K562 (cell line): Measurements from ENCODE around the gene LZTS3. TPM values are rescaled to one million over a fixed set of nuclear protein-coding genes. Genes with fewer than 3 reads are reported as not detected.

ENCODE experiments used
- ATAC-seq: fragments of 200-7000 bp; cut with Tn5 transposase; 3 replicates; pipeline ENCODE4 v1.9.1; 2020; ENCODE audit warnings: moderate library complexity
- BruUV-seq: library from RNA; stranded (reverse); fragments of 400-500 nt; replicated peaks from 2 replicates; lab custom pipeline; 2021; lab: Mats Ljungman, UMichigan
- CTCF ChIA-PET: fragments of 300-600 bp; formaldehyde crosslinking; extraction: SDS; loops from one replicate; lab custom pipeline; 2021; ENCODE audit warnings: low intra/inter-chr PET ratio; lab: Yijun Ruan, JAX
- POLR2A ChIA-PET: fragments of 300-600, 350-650 bp; sonication (Branson Sonifier 250); formaldehyde crosslinking; extraction: SDS; loops from one replicate; lab custom pipeline; 2021; ENCODE audit warnings: antibody characterized with exemption, inconsistent platforms; lab: Yijun Ruan, JAX
- DNase-seq, 4 experiments: peaks; one replicate each; pipeline versions ENCODE4 v3.0.0 to v3.0.0-alpha.2; 2011 to 2018; ENCODE audit warnings: low spot score in 3 of 4, mixed read lengths in 3 of 4; ENCODE audit errors: extremely low read depth in 1 of 4
- FAIRE-seq: peaks from 2 replicates; lab custom pipeline; 2011; peaks lifted over from hg19 to GRCh38; lab: Jason Lieb, UNC
- H2AFZ ChIP-seq: 2 replicates; pipeline ENCODE4 v1.6.0; 2011; ENCODE audit warnings: low read depth, low read length, control low read depth, inconsistent platforms
- H3K27ac ChIP-seq: fragments of 200-600 bp; 3 replicates; pipeline ENCODE4 v1.8.0; 2011; ENCODE audit warnings: low read depth, mild to moderate bottlenecking, control low read depth, inconsistent platforms, low read length, moderate library complexity, mixed read lengths; ENCODE audit errors: extremely low read depth
- H3K27me3 ChIP-seq, 2 experiments: fragments of 300-600 bp in 1 of 2; 2 replicates in 1 of 2; 3 replicates in 1 of 2; pipeline versions ENCODE4 v1.6.0 to v1.8.0; 2011; ENCODE audit warnings: inconsistent platforms in 2 of 2, low read length in 2 of 2, mild to moderate bottlenecking in 1 of 2, mixed read lengths in 1 of 2, moderate library complexity in 1 of 2; ENCODE audit not compliant: control insufficient read depth in 2 of 2, insufficient read depth in 2 of 2
- H3K36me3 ChIP-seq: fragments of 300-600 bp; 3 replicates; pipeline ENCODE4 v1.8.0; 2011; ENCODE audit warnings: mild to moderate bottlenecking, low read length, inconsistent platforms; ENCODE audit not compliant: control insufficient read depth, insufficient read depth
- H3K4me1 ChIP-seq, 2 experiments: fragments of 200-600 bp in 1 of 2; replicated peaks in 1 of 2; 2 replicates in 1 of 2; 3 replicates in 1 of 2; pipeline versions ENCODE4 v1.5.1 to v1.8.0; 2011; ENCODE audit warnings: inconsistent platforms in 2 of 2, low read length in 2 of 2, mild to moderate bottlenecking in 1 of 2, mixed read lengths in 1 of 2, moderate library complexity in 1 of 2; ENCODE audit not compliant: control insufficient read depth in 2 of 2, insufficient read depth in 2 of 2
- H3K4me2 ChIP-seq: 2 replicates; pipeline ENCODE4 v1.6.1; 2011; ENCODE audit warnings: low read length, control low read depth, inconsistent platforms, mixed read lengths; ENCODE audit not compliant: insufficient read depth
- H3K4me3 ChIP-seq: fragments of 200-600 bp; sonication (generic), shearing (Covaris generic); 2 replicates; pipeline ENCODE4 v1.5.1; 2016; ENCODE audit warnings: control low read depth, inconsistent platforms
- H3K79me2 ChIP-seq: fragments of 200-600 bp; 3 replicates; pipeline ENCODE4 v1.8.0; 2011; ENCODE audit warnings: low read length, inconsistent platforms; ENCODE audit not compliant: control insufficient read depth, insufficient read depth
- H3K9ac ChIP-seq, 2 experiments: 2 replicates each; pipeline versions ENCODE4 v1.6.0 to v1.6.1; 2011; ENCODE audit warnings: low read depth in 2 of 2, low read length in 2 of 2, control low read depth in 1 of 2, inconsistent platforms in 1 of 2, mild to moderate bottlenecking in 1 of 2, mixed read lengths in 1 of 2; ENCODE audit not compliant: insufficient read depth in 1 of 2
- H3K9me1 ChIP-seq: one replicate; pipeline ENCODE4 v1.6.0; 2011; ENCODE audit warnings: inconsistent platforms, mild to moderate bottlenecking, low read length, moderate library complexity; ENCODE audit not compliant: control insufficient read depth, insufficient read depth
- H3K9me3 ChIP-seq: replicated peaks from 2 replicates; pipeline ENCODE4 v1.5.1; 2011; ENCODE audit warnings: low read depth, low read length, inconsistent platforms; ENCODE audit not compliant: control insufficient read depth, insufficient read depth
- H4K20me1 ChIP-seq: replicated peaks from 2 replicates; pipeline ENCODE4 v1.6.1; 2011; ENCODE audit warnings: low read length, inconsistent platforms, mixed read lengths; ENCODE audit not compliant: control insufficient read depth, insufficient read depth
- CTBP1 ChIP-seq: fragments of 450-650 bp; IDR thresholded peaks from 2 replicates; pipeline ENCODE4 v1.6.1; 2016; ENCODE audit warnings: borderline replicate concordance
- FOXA3 ChIP-seq, 2 experiments: fragments of 450-650 bp in 1 of 2; sonication (generic) in 1 of 2; formaldehyde crosslinking; IDR thresholded peaks in 1 of 2; conservative IDR thresholded peaks in 1 of 2; 2 replicates each; pipeline versions ENCODE4 v1.4.0 to v1.8.0; 2020 to 2022; ENCODE audit warnings: mild to moderate bottlenecking in 2 of 2, missing genetic modification reagents in 1 of 2
- HCFC1 ChIP-seq: IDR thresholded peaks from 2 replicates; pipeline ENCODE4 v1.6.1; 2012; ENCODE audit warnings: low read depth, low read length, improper control_type of control experiment
- ILK ChIP-seq: fragments of 450-650 bp; IDR thresholded peaks from 2 replicates; pipeline ENCODE4 v1.6.1; 2016; ENCODE audit warnings: missing genetic modification characterization, low read depth, mild to moderate bottlenecking, missing compliant biosample characterization, moderate library complexity, borderline replicate concordance
- IRF2 ChIP-seq: sonication (generic); formaldehyde crosslinking; IDR thresholded peaks from 2 replicates; pipeline ENCODE4 v1.8.1; 2022; ENCODE audit warnings: mild to moderate bottlenecking, missing genetic modification reagents
- JUNB ChIP-seq: fragments of 450-650 bp; formaldehyde crosslinking; conservative IDR thresholded peaks from 2 replicates; pipeline ENCODE4 v1.4.0; 2020; ENCODE audit warnings: mild to moderate bottlenecking
- JUND ChIP-seq, 2 experiments: IDR thresholded peaks; 2 replicates in 1 of 2; 3 replicates in 1 of 2; pipeline ENCODE4 v1.6.1; 2011; ENCODE audit warnings: borderline replicate concordance in 2 of 2, low read depth in 2 of 2, low read length in 2 of 2, improper control_type of control experiment in 1 of 2, missing biosample characterization in 1 of 2, missing genetic modification characterization in 1 of 2, missing genetic modification reagents in 1 of 2
- MBD2 ChIP-seq: sonication (generic); IDR thresholded peaks from 2 replicates; pipeline ENCODE4 v1.6.1; 2016; ENCODE audit warnings: low read depth, borderline replicate concordance
- PTTG1 ChIP-seq: fragments of 450-650 bp; IDR thresholded peaks from 2 replicates; pipeline ENCODE4 v1.6.1; 2016; ENCODE audit warnings: low read depth, mild to moderate bottlenecking, missing genetic modification characterization, missing compliant biosample characterization
- TRIM24 ChIP-seq, 2 experiments: fragments of 450-650 bp; IDR thresholded peaks; 2 replicates each; pipeline ENCODE4 v1.6.1; 2016
- ZNF551 ChIP-seq: fragments of 250-450 bp; sonication (Bioruptor Pico); IDR thresholded peaks from 2 replicates; pipeline ENCODE4 v1.5.0; 2021; ENCODE audit warnings: mild to moderate bottlenecking, moderate library complexity
- WGBS: fragments of 100-300 bp; shearing (Covaris generic); methylation state at CpG from one replicate; pipeline ENCODE4 v1.1.6; 2016; ENCODE audit warnings: low coverage, mixed read lengths; ENCODE audit not compliant: insufficient coverage; ENCODE audit errors: missing lambda C conversion rate; 5-methylcytosine and 5-hydroxymethylcytosine counted together
- in situ Hi-C: fragments of 300-500 bp; cut with MboI; formaldehyde crosslinking; loops from 4 replicates; pipeline ENCODE4 v1.15.0; 2018; ENCODE audit warnings: inconsistent platforms, mixed read lengths
- intact Hi-C: fragments of 100-400 bp; cut with micrococcal nuclease; formaldehyde crosslinking; loops from 2 replicates; pipeline ENCODE4 v1.14.2; 2022
- polyA plus RNA-seq, 8 experiments: library from polyadenylated mRNA; depleted of rRNA in 4 of 8; stranded (reverse) in 5 of 8; unstranded in 3 of 8; fragments of >200 nt; fragmentation: Nextera tagmentation in 2 of 8; fragmentation: Illumina TruSeq in 1 of 8; extraction: Ambion mirVana in 2 of 8; extraction: Trizol in 1 of 8; gene quantifications; 2 replicates each; pipeline versions ENCODE4 v1.2.1 to v1.2.3, GENCODE V29; 2011 to 2014; ENCODE audit warnings: inconsistent platforms in 1 of 8, missing spikeins in 1 of 8
- total RNA-seq, 7 experiments: library from RNA; depleted of rRNA in 6 of 7; stranded (reverse); fragments of >200 nt in 6 of 7; fragmentation: Illumina TruSeq in 2 of 7; extraction: Trizol in 2 of 7; gene quantifications; 2 replicates each; pipeline versions ENCODE4 v1.2.1 to v1.2.3, GENCODE V29; 2011 to 2021; ENCODE audit warnings: low replicate concordance in 1 of 7
- TF ChIP-seq, protein P1 (sequence below), 3 experiments: fragments of 200-800 bp in 1 of 3; sonication (Bioruptor generic) in 1 of 3; sonication (generic) in 1 of 3; formaldehyde crosslinking in 1 of 3; IDR thresholded peaks; 2 replicates each; pipeline versions ENCODE4 v1.6.1 to v1.8.0; 2016 to 2022; ENCODE audit warnings: mild to moderate bottlenecking in 2 of 3, missing compliant biosample characterization in 2 of 3, missing genetic modification characterization in 2 of 3, missing genetic modification reagents in 1 of 3
- TF ChIP-seq, protein P2 (sequence below), 2 experiments: IDR thresholded peaks in 1 of 2; conservative IDR thresholded peaks in 1 of 2; 2 replicates each; pipeline ENCODE4 v1.6.1; 2016; ENCODE audit warnings: low read depth in 2 of 2, mild to moderate bottlenecking in 1 of 2, missing compliant biosample characterization in 1 of 2, missing genetic modification characterization in 1 of 2, moderate library complexity in 1 of 2
- TF ChIP-seq, protein P3 (sequence below): fragments of 450-650 bp; formaldehyde crosslinking; IDR thresholded peaks from 2 replicates; pipeline ENCODE4 v1.4.0; 2020; ENCODE audit warnings: mild to moderate bottlenecking, mixed read lengths

Gene LZTS3
- total and polyA plus RNA-seq, 9 of the 15 experiments (the other 6 are each of a cell fraction or from before 2014, with no cell fraction given), result 0.07 to 2.9 (median 2.0) TPM

DNA sequence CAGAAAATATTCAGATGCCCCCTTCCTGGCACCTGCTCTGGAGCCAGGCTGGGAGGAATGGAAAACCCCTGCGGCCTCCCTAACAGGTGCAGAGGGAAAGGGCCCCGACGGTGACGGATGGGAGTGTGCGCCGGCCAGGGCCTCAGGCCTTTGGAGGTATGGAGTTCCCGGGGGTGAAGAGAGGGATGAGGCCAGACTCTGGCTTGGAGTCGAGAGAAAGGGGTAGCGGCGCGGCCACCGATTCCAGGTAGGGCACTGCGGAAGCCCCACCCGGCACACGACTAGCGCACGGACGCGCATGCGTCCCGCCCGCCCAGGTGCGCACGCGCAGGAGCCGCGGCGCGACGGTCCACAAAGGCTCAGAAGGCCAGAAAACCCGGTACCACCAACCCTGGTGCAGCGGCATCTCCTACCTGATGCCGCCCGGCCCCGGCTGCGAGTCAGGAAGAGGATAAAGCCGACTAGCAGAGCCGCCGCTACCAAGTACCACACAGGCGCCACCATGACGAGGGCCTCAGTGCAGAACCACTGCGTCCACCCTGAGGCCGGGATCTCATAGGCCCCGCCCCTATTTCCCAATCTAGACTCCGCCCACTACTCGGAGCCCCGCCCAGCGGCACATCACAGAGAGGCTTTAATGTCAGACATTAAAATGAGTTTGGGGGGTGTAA, 30.9 kb upstream of the LZTS3 start, which contains the start of gene DDRGK1:
Gene DDRGK1 (minus strand): TSS at position 559 of the 671 bp plus-strand sequence. CDS start 55 bp downstream, at position 504.
- peak within 1 kb of the TSS; percentile 63 for H3K4me3 ChIP-seq
- H3K79me2 ChIP-seq, result peaks cover 31% of the 10 kb centered on the region
- H3K4me1 ChIP-seq, result peaks cover 10 to 38% of the 10 kb centered on the region in 2 experiments; a peak in 4 of 5 replicates
- peaks cover 26% of the 10 kb centered on the region; the same call in 2 of the 3 replicates for H3K36me3 ChIP-seq
- BruUV-seq, result TSS peak; percentile 55
- H3K27ac ChIP-seq, result peak within 1 kb of the TSS; percentile 69
- WGBS, result under 1% methylated on average over 38 of the region's 48 CpGs
- peak within 1 kb of the TSS; percentile 91 for H2AFZ ChIP-seq
- H3K4me2 ChIP-seq, result peak within 1 kb of the TSS; percentile 81
- no peaks in the 10 kb centered on the region for H4K20me1 ChIP-seq
- no peaks in the 10 kb centered on the region for H3K9me1 ChIP-seq
- FAIRE-seq (peak; percentile 88), ATAC-seq (peak; percentile 89), DNase-seq (peak; percentile 85 to 90 (median 88))
- intact Hi-C loops, result no loop called here
- ChIA-PET POLR2A (interaction anchor here (0.6 to 0.9 kb wide), 2 partner anchors 17 to 541 kb away, joined by 3 to 4 read pairs; no protein-coding TSS in a partner anchor), CTCF (no interaction called here)
- peak within 1 kb of the TSS; percentile 73 to 93 for H3K9ac ChIP-seq
- H3K27me3 ChIP-seq, result no peaks in the 10 kb centered on the region
- no peaks in the 10 kb centered on the region for H3K9me3 ChIP-seq
- in situ Hi-C loops, result no loop called here
- TF ChIP-seq MBD2 (0 out of 2 replicates have a peak, but pooled peaks have one; percentile 17), JUND (IDR thresholded peaks at IDR 0.05; ENCODE audit: borderline replicate concordance, low read depth, low read length) (no peak), JUND (tag; IDR thresholded peaks at IDR 0.05; ENCODE audit: borderline replicate concordance, low read depth, low read length) (no peak), ZNF551 (no peak), JUNB (CRISPR knock-in tag) (no peak), IRF2 (CRISPR knock-in tag) (no peak), ILK (tag) (no peak), TRIM24 (IDR thresholded peaks at IDR 0.05) (no peak), HCFC1 (peak; percentile 15; the same call in 1 of the 2 replicates), CTBP1 (0 out of 2 replicates have a peak, but pooled peaks have one; percentile 34), FOXA3 (CRISPR knock-in tag; conservative IDR thresholded peaks at IDR 0.05 in 1 of 2, IDR thresholded peaks at IDR 0.05 in 1 of 2) (0 out of 4 replicates have a peak, but pooled peaks of 1 of the 2 experiments have one; percentile 72), PTTG1 (tag) (no peak)
- TF ChIP-seq, protein P1, sequence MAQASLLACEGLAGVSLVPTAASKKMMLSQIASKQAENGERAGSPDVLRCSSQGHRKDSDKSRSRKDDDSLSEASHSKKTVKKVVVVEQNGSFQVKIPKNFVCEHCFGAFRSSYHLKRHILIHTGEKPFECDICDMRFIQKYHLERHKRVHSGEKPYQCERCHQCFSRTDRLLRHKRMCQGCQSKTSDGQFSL (CRISPR knock-in tag; IDR thresholded peaks at IDR 0.05), result no peak
- TF ChIP-seq, protein P1 (tag; IDR thresholded peaks at IDR 0.05), result no peak
- TF ChIP-seq, protein P2, sequence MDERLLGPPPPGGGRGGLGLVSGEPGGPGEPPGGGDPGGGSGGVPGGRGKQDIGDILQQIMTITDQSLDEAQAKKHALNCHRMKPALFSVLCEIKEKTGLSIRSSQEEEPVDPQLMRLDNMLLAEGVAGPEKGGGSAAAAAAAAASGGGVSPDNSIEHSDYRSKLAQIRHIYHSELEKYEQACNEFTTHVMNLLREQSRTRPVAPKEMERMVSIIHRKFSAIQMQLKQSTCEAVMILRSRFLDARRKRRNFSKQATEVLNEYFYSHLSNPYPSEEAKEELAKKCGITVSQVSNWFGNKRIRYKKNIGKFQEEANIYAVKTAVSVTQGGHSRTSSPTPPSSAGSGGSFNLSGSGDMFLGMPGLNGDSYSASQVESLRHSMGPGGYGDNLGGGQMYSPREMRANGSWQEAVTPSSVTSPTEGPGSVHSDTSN (CRISPR knock-in tag; IDR thresholded peaks at IDR 0.05; ENCODE audit: low read depth), result no peak
- TF ChIP-seq, protein P2 (tag; conservative IDR thresholded peaks at IDR 0.05; ENCODE audit: low read depth), result no peak
- TF ChIP-seq, protein P3, sequence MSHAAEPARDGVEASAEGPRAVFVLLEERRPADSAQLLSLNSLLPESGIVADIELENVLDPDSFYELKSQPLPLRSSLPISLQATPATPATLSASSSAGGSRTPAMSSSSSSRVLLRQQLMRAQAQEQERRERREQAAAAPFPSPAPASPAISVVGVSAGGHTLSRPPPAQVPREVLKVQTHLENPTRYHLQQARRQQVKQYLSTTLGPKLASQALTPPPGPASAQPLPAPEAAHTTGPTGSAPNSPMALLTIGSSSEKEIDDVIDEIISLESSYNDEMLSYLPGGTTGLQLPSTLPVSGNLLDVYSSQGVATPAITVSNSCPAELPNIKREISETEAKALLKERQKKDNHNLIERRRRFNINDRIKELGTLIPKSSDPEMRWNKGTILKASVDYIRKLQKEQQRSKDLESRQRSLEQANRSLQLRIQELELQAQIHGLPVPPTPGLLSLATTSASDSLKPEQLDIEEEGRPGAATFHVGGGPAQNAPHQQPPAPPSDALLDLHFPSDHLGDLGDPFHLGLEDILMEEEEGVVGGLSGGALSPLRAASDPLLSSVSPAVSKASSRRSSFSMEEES (CRISPR knock-in tag), result no peak
